ENCODE data around the gene TMEM167A. TPM values are rescaled to one million over a fixed set of nuclear protein-coding genes. Genes with fewer than 3 reads are reported as not detected.

The TMEM167A gene
- total RNA-seq, 1 donor from 2014 or later = 89.9 TPM

DNA sequence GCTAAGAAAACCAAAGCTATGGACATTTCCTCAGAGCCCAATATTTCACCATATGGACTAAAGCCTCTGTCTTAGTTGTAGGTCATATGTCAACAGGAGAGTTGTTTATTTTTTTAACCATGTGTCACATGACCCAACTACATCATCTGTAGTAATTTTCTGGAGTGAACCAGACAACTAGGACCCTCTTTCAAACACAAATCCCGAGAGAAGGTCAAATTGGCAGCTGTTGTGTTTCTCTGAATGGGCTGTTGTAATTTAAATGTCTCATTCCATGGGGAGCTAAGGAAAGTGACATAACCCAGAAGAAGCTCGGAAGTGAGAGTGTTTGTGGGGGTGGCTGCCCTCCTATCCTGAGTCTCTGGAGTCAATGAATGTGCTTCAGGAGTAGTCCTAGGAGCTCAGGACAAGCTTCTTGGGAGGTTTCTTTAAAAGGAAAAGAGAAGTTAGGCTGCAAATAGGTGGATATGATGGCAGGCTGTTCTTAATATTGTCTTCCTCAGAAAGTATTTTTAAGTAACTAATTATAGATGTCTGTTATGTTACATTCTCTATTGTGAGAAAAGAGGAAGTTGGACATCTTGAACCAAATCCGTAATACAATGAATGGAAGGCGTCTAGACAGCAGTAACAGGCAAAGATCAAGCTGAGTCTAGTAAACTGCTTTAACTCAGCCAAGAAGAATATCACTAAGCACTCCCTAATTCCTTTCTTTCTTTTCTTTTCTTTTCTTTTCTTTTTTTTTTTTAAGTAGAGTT, 50.1 kb downstream of the TMEM167A start:
- ATAC-seq (no peak), DNase-seq (no peak)
- Histone ChIP-seq H3K36me3 (no peaks in the 10 kb centered on the region), H3K9me3 (no peaks in the 10 kb centered on the region), H3K4me3 (no peak overlapping the region), H3K4me1 (no peaks in the 10 kb centered on the region), H3K27ac (no peak overlapping the region), H3K27me3 (ENCODE audit: low read depth) (no peaks in the 10 kb centered on the region)
- intact Hi-C loops (cut with DNase I) = no loop called here
- TF ChIP-seq, protein P1, sequence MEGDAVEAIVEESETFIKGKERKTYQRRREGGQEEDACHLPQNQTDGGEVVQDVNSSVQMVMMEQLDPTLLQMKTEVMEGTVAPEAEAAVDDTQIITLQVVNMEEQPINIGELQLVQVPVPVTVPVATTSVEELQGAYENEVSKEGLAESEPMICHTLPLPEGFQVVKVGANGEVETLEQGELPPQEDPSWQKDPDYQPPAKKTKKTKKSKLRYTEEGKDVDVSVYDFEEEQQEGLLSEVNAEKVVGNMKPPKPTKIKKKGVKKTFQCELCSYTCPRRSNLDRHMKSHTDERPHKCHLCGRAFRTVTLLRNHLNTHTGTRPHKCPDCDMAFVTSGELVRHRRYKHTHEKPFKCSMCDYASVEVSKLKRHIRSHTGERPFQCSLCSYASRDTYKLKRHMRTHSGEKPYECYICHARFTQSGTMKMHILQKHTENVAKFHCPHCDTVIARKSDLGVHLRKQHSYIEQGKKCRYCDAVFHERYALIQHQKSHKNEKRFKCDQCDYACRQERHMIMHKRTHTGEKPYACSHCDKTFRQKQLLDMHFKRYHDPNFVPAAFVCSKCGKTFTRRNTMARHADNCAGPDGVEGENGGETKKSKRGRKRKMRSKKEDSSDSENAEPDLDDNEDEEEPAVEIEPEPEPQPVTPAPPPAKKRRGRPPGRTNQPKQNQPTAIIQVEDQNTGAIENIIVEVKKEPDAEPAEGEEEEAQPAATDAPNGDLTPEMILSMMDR (IDR thresholded peaks at IDR 0.05) = no peak

DNA sequence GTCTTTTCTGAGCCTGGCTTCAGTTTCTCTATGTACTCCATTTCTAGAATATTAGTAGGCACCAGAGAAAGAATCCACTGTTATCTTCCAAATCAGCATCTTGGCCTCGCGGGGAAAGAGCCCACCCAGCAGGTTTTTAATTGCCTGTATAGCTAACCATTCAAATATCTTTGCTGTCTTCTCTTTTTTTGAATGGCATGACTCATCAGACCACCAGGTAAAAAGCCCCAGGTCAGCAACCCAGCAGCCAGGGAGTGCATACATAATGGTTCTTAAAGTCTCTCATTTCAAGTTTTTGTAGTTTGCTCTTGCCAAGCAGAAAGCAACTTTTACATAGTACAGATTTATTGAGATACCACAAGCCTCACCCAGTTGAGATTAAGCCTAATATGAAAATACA, 50.7 kb downstream of the TMEM167A start:
- no peak overlapping the region for H3K4me3 ChIP-seq
- TF ChIP-seq, protein P1 (IDR thresholded peaks at IDR 0.05) = no peak

DNA sequence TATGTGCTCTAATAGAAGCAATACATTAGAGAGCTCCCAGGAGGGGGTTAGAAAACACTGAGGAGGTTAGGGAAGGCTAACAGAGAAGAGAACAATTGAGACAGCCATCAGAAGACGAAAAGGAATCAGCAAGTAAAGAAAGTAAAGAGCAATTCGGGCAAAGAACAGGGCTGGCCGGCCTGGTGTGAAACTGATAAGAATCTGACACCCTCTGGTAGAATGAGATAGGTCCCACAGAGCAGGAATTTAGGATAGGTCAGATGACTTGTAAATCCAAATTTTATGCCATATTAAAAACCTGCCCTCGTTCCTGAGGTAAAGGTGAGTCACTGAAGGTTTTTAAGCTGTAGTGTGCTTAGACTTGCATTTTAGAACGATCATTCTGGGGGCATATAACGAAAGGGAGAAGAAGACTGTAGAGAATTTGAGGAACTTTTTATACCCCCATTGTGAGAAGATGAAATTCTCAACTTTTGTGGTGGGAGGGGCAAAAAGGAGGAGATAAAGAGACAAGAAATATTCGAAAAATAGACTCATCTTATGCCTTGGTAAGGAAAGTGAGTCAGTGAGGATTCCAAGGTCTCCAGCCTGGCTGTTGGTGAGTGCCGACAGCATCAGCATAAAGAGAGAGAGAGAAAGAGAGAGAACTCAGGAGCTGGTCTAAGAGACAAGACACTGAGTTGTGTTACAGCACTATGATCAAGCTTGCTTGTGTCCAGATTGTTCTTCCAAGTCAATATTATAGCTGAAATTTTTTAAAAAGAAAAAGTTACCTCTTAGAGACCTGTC, 51.3 kb downstream of the TMEM167A start:
- ATAC-seq (no peak), DNase-seq (no peak)
- TF ChIP-seq, protein P1 (IDR thresholded peaks at IDR 0.05) = no peak
- no peaks in the 10 kb centered on the region for H3K36me3 ChIP-seq
- no peak overlapping the region for H3K4me3 ChIP-seq
- intact Hi-C loops (cut with DNase I) = no loop called here
- H3K4me1 ChIP-seq = no peaks in the 10 kb centered on the region
- no peak overlapping the region for H3K27ac ChIP-seq
- H3K27me3 ChIP-seq (ENCODE audit: low read depth) = no peaks in the 10 kb centered on the region
- H3K9me3 ChIP-seq = no peaks in the 10 kb centered on the region

More for the DNA sequence above, 50.7 kb downstream of the TMEM167A start:
- Histone ChIP-seq H3K4me1 (no peaks in the 10 kb centered on the region), H3K27ac (no peak overlapping the region), H3K36me3 (no peaks in the 10 kb centered on the region), H3K9me3 (no peaks in the 10 kb centered on the region), H3K27me3 (ENCODE audit: low read depth) (no peaks in the 10 kb centered on the region)
- DNase-seq (no peak), ATAC-seq (no peak)
- intact Hi-C loops (cut with DNase I) = no loop called here

DNA sequence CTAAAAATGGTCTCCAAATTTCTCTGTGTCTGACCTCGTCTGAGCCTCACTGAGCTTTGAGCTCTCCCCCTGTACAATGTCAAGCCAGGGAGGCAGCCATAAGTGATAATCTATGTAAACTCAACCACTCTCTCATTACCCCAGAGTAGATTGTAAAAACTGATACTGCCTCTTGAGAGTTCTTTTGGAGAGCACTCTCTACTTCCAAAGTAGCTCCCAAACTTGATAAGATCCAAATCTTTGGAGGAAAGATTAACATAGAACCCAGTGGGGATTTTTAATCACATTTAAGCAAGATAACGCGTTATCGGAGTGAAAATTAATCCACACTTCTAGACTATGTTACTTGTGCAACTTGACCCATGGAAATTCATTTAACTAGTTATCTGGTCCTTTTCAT, 54.9 kb downstream of the TMEM167A start:
- H3K9me3 ChIP-seq = no peaks in the 10 kb centered on the region
- H3K27ac ChIP-seq = no peak overlapping the region
- TF ChIP-seq, protein P1 (IDR thresholded peaks at IDR 0.05) = no peak
- intact Hi-C loops (cut with DNase I) = no loop called here
- ATAC-seq (no peak), DNase-seq (no peak)
- no peaks in the 10 kb centered on the region for H3K27me3 ChIP-seq (ENCODE audit: low read depth)
- no peak overlapping the region for H3K4me3 ChIP-seq
- H3K36me3 ChIP-seq = no peaks in the 10 kb centered on the region
- H3K4me1 ChIP-seq = no peaks in the 10 kb centered on the region

DNA sequence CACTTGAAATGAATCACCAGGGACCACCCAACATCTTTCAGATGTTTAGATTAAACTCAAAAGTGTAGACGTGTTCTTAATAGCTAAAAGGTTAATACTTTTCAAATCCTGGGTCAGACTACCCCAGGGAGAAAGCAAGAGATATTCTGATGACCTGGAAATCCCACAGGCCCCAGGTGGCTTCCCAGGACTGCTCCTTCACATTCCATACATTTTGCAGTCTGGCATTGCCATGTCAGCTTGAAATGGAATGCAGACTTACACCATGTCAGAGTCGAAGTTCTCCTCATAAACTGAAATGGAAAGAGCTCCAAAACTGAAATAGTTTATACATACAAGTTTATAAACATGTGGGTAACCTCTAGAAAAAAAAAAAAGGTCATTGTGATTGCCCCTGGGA, 61.5 kb downstream of the TMEM167A start:
- Histone ChIP-seq H3K36me3 (no peaks in the 10 kb centered on the region), H3K27me3 (ENCODE audit: low read depth) (no peaks in the 10 kb centered on the region), H3K4me3 (no peak overlapping the region), H3K9me3 (no peaks in the 10 kb centered on the region), H3K4me1 (no peaks in the 10 kb centered on the region), H3K27ac (no peak overlapping the region)
- no peak for ATAC-seq
- intact Hi-C loops (cut with DNase I) = no loop called here
- TF ChIP-seq, protein P1 (IDR thresholded peaks at IDR 0.05) = no peak
- DNase-seq = no peak
